GM18507 (cell line): ENCODE data around the gene GRAP2.
A peak's percentile ranks its signal among the peaks of the same experiment; 100 is the strongest.
"Not testable (repeated sequence)": the region's sequence is repeated elsewhere in the genome, so short reads cannot be mapped to it uniquely, and the experiment has no call there.

Source experiments
- DNase-seq: peaks from one replicate; pipeline ENCODE4 v3.0.0; 2011; ENCODE audit warnings: low read depth; ENCODE audit not compliant: insufficient read length; ENCODE audit errors: extremely low spot score
- FAIRE-seq: peaks from 2 replicates; lab custom pipeline; 2011; peaks lifted over from hg19 to GRCh38; lab: Jason Lieb, UNC

GRAP2 gene

GRCh38 chr22:39940757-39941305 is 39.9 kb downstream of the GRAP2 start:
- FAIRE-seq (peak; percentile 69), DNase-seq (no peak)

GRCh38 chr22:39941601-39942000 is 40.7 kb downstream of the GRAP2 start:
- DNase-seq (no peak), FAIRE-seq (no peak)

- FAIRE-seq (no peak), DNase-seq (no peak)
Measured at GRCh38 chr22:39942439-39943230, 41.8 kb downstream of the GRAP2 start.

- FAIRE-seq, result no peak
- DNase-seq, result no peak
Measured at GRCh38 chr22:39943337-39943736, 42.5 kb downstream of the GRAP2 start.

- FAIRE-seq (no peak), DNase-seq (no peak)
Measured at GRCh38 chr22:39943953-39944872, 43.3 kb downstream of the GRAP2 start.

GRCh38 chr22:39946126-39946502 is 45.2 kb downstream of the GRAP2 start:
- FAIRE-seq (no peak), DNase-seq (no peak)

- peak; percentile 80 for FAIRE-seq
- no peak for DNase-seq
Measured at GRCh38 chr22:39946503-39947219, 45.8 kb downstream of the GRAP2 start.

GRCh38 chr22:39947220-39948216 is 46.6 kb downstream of the GRAP2 start:
- DNase-seq, result no peak
- no peak for FAIRE-seq

- DNase-seq, result no peak
- FAIRE-seq, result peak; percentile 50
Measured at GRCh38 chr22:39949964-39950737, 49.3 kb downstream of the GRAP2 start.

GRCh38 chr22:39951603-39952293 is 50.9 kb downstream of the GRAP2 start:
- not testable (repeated sequence) for DNase-seq, FAIRE-seq

GRCh38 chr22:39952347-39952746 is 51.5 kb downstream of the GRAP2 start:
- FAIRE-seq, result no peak
- no peak for DNase-seq

GRCh38 chr22:39953101-39953500 is 52.2 kb downstream of the GRAP2 start:
- no peak for DNase-seq
- no peak for FAIRE-seq

GRCh38 chr22:39954584-39955055 is 53.7 kb downstream of the GRAP2 start:
- DNase-seq (no peak), FAIRE-seq (no peak)

- FAIRE-seq (no peak), DNase-seq (no peak)
Measured at GRCh38 chr22:39955675-39956074, 54.8 kb downstream of the GRAP2 start.

- peak; percentile 92 for FAIRE-seq
- peak; percentile 46 for DNase-seq
Measured at GRCh38 chr22:39956932-39957664, 56.2 kb downstream of the GRAP2 start.

GRCh38 chr22:39958009-39958711 is 57.3 kb downstream of the GRAP2 start:
- DNase-seq (no peak), FAIRE-seq (no peak)
